H9 (cell line): ENCODE measurements around the gene DSTN. TPM values are rescaled to one million over a fixed set of nuclear protein-coding genes. Genes with fewer than 3 reads are reported as not detected.

Experiments used
- DNase-seq: peaks from one replicate; pipeline ENCODE4 v3.0.0-alpha.2; 2017
- H2AFZ ChIP-seq: one replicate; pipeline ENCODE4 v1.6.1; 2013; ENCODE audit warnings: mild to moderate bottlenecking, low read length, control low read depth, moderate library complexity
- H2AK5ac ChIP-seq: 2 replicates; pipeline ENCODE4 v1.6.1; 2013; ENCODE audit warnings: low read length, control low read depth, mixed read lengths; ENCODE audit not compliant: insufficient read length
- H2BK120ac ChIP-seq: one replicate; pipeline ENCODE4 v1.6.1; 2013; ENCODE audit warnings: low read depth, mild to moderate bottlenecking, low read length, control low read depth, inconsistent platforms; ENCODE audit not compliant: poor library complexity, severe bottlenecking
- H2BK12ac ChIP-seq: 2 replicates; pipeline ENCODE4 v1.6.1; 2013; ENCODE audit warnings: low read length, control low read depth, mixed read lengths, low read depth; ENCODE audit not compliant: insufficient read length
- H2BK15ac ChIP-seq: 2 replicates; pipeline ENCODE4 v1.6.1; 2013; ENCODE audit warnings: low read depth, low read length, control low read depth
- H2BK20ac ChIP-seq: one replicate; pipeline ENCODE4 v1.6.1; 2013; ENCODE audit warnings: low read depth, mild to moderate bottlenecking, low read length, control low read depth, inconsistent platforms; ENCODE audit not compliant: poor library complexity, severe bottlenecking
- H2BK5ac ChIP-seq: 2 replicates; pipeline ENCODE4 v1.6.1; 2013; ENCODE audit warnings: low read length, control low read depth, mixed read lengths; ENCODE audit not compliant: insufficient read length
- H3K14ac ChIP-seq: 2 replicates; pipeline ENCODE4 v1.6.1; 2013; ENCODE audit warnings: low read length, control low read depth; ENCODE audit not compliant: insufficient read depth
- H3K18ac ChIP-seq: 2 replicates; pipeline ENCODE4 v1.6.1; 2013; ENCODE audit warnings: low read depth, mild to moderate bottlenecking, mixed read lengths, low read length, control low read depth; ENCODE audit not compliant: insufficient read length
- H3K23ac ChIP-seq: 2 replicates; pipeline ENCODE4 v1.6.1; 2013; ENCODE audit warnings: low read length, control low read depth, mixed read lengths, low read depth; ENCODE audit not compliant: insufficient read length
- H3K23me2 ChIP-seq: 2 replicates; pipeline ENCODE4 v1.6.1; 2013; ENCODE audit warnings: low read depth, mild to moderate bottlenecking, mixed read lengths, low read length, control low read depth; ENCODE audit not compliant: insufficient read length, poor library complexity, severe bottlenecking
- H3K27ac ChIP-seq: 2 replicates; pipeline ENCODE4 v1.5.1; 2013; ENCODE audit warnings: low read length, control low read depth, mixed read lengths, low read depth; ENCODE audit not compliant: insufficient read length
- H3K27me3 ChIP-seq: 2 replicates; pipeline ENCODE4 v1.6.1; 2013; ENCODE audit warnings: low read length, control low read depth, inconsistent platforms; ENCODE audit not compliant: insufficient read depth
- H3K4ac ChIP-seq: 2 replicates; pipeline ENCODE4 v1.6.1; 2013; ENCODE audit warnings: low read depth, mild to moderate bottlenecking, control low read depth, inconsistent platforms, low read length, moderate library complexity
- H3K4me1 ChIP-seq: 2 replicates; pipeline ENCODE4 v1.6.1; 2013; ENCODE audit warnings: low read length, control low read depth, inconsistent platforms; ENCODE audit not compliant: insufficient read depth
- H3K4me2 ChIP-seq: 2 replicates; pipeline ENCODE4 v1.6.1; 2013; ENCODE audit warnings: low read length, control low read depth, mixed read lengths; ENCODE audit not compliant: insufficient read length, insufficient read depth
- H3K56ac ChIP-seq: 2 replicates; pipeline ENCODE4 v1.6.1; 2013; ENCODE audit warnings: low read depth, mild to moderate bottlenecking, mixed read lengths, low read length, control low read depth; ENCODE audit not compliant: insufficient read length
- H3K79me1 ChIP-seq: 2 replicates; pipeline ENCODE4 v1.6.1; 2013; ENCODE audit warnings: low read depth, mild to moderate bottlenecking, moderate library complexity, low read length, control low read depth, inconsistent platforms; ENCODE audit not compliant: insufficient read depth, poor library complexity, severe bottlenecking
- H3K79me2 ChIP-seq: 2 replicates; pipeline ENCODE4 v1.6.1; 2013; ENCODE audit warnings: low read length, control low read depth, inconsistent platforms; ENCODE audit not compliant: insufficient read depth
- H3K9ac ChIP-seq: 2 replicates; pipeline ENCODE4 v1.6.1; 2013; ENCODE audit warnings: low read length, control low read depth, mixed read lengths; ENCODE audit not compliant: insufficient read length; ENCODE audit errors: extremely low read depth
- H3K9me3 ChIP-seq: one replicate; pipeline ENCODE4 v1.6.1; 2013; ENCODE audit warnings: low read depth, low read length, inconsistent platforms; ENCODE audit not compliant: control insufficient read depth
- H3T11ph ChIP-seq: one replicate; pipeline ENCODE4 v1.6.1; 2013; ENCODE audit warnings: mild to moderate bottlenecking, low read length, control low read depth, inconsistent platforms
- H4K20me1 ChIP-seq: one replicate; pipeline ENCODE4 v1.6.1; 2013; ENCODE audit not compliant: control insufficient read depth, insufficient read length, insufficient read depth
- H4K5ac ChIP-seq: 2 replicates; pipeline ENCODE4 v1.6.1; 2013; ENCODE audit warnings: low read depth, mild to moderate bottlenecking, mixed read lengths, low read length, control low read depth; ENCODE audit not compliant: insufficient read length
- H4K8ac ChIP-seq: replicated peaks from 2 replicates; pipeline ENCODE4 v1.6.1; 2013; ENCODE audit warnings: low read length, control low read depth, mixed read lengths, low read depth; ENCODE audit not compliant: insufficient read length
- H4K91ac ChIP-seq: 2 replicates; pipeline ENCODE4 v1.6.1; 2013; ENCODE audit warnings: low read depth, mild to moderate bottlenecking, moderate library complexity, mixed read lengths, low read length, control low read depth; ENCODE audit not compliant: insufficient read length
- H3K27ac Mint-ChIP-seq, 3 experiments: 2 replicates in 2 of 3; 3 replicates in 1 of 3; pipeline ENCODE4 v1.8.0; 2020 to 2021; ENCODE audit warnings: mixed read lengths in 3 of 3, mild to moderate bottlenecking in 1 of 3, moderate library complexity in 1 of 3
- H3K27me3 Mint-ChIP-seq: 2 replicates; pipeline ENCODE4 v1.8.0; 2021; ENCODE audit warnings: low read depth, mild to moderate bottlenecking, moderate library complexity, mixed read lengths
- H3K36me3 Mint-ChIP-seq, 3 experiments: 2 replicates in 2 of 3; 3 replicates in 1 of 3; pipeline ENCODE4 v1.8.0; 2020 to 2021; ENCODE audit warnings: low read depth in 3 of 3, mixed read lengths in 3 of 3; ENCODE audit not compliant: insufficient read depth in 1 of 3
- H3K4me1 Mint-ChIP-seq, 2 experiments: 2 replicates each; pipeline ENCODE4 v1.8.0; 2020; ENCODE audit warnings: mixed read lengths in 2 of 2
- H3K4me3 Mint-ChIP-seq, 2 experiments: 2 replicates in 1 of 2; 3 replicates in 1 of 2; pipeline ENCODE4 v1.8.0; 2020 to 2021; ENCODE audit warnings: mild to moderate bottlenecking in 2 of 2, mixed read lengths in 2 of 2, moderate library complexity in 1 of 2
- H3K9me3 Mint-ChIP-seq, 2 experiments: 2 replicates in 1 of 2; 3 replicates in 1 of 2; pipeline ENCODE4 v1.8.0; 2020; ENCODE audit warnings: mild to moderate bottlenecking in 2 of 2, mixed read lengths in 2 of 2, moderate library complexity in 1 of 2
- WGBS: extraction: QIAGEN DNeasy Blood & Tissue Kit; methylation state at CpG from one replicate; pipeline ENCODE4 v1.1.7; 2013; ENCODE audit warnings: missing lambda C conversion rate, low lambda C conversion rate, mixed read lengths; ENCODE audit not compliant: insufficient read length; ENCODE audit errors: extremely low coverage; 5-methylcytosine and 5-hydroxymethylcytosine counted together
- total RNA-seq: library from RNA; stranded (reverse); gene quantifications from 2 replicates; pipeline ENCODE4 v1.2.1, GENCODE V29; 2021
- TF ChIP-seq, protein P1 (sequence below): fragments of 200-600 bp; sonication (generic); conservative IDR thresholded peaks from 3 replicates; pipeline ENCODE4 v1.8.0; 2021; ENCODE audit warnings: antibody characterized with exemption, mild to moderate bottlenecking

Gene DSTN
- total RNA-seq, 1 experiment from 2014 or later, result 145 TPM

DNA sequence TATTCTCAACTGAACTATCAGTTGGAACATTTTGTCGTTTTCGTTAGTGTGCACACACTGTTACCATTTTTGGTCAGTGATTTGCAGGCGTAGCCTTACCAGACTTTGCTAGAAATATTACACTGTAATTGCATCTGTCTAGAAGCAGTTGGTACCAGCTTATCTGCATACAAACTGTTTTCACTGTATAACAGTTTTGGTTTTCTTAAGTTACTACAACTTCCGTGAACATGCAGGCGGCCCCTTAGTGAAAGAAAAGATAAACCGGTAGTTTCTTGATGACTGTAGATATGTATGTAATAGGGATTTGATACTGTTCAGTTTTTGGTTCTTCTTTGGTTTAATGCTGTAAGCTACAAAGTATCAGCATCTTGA lies 1.3 kb downstream of the DSTN start:
- H3K9ac ChIP-seq, result no peak overlapping the region
- no peak overlapping the region for H4K5ac ChIP-seq
- H2AK5ac ChIP-seq, result no peak overlapping the region
- no peaks in the 10 kb centered on the region for H3K27me3 ChIP-seq
- no peak overlapping the region for H4K8ac ChIP-seq
- no peak overlapping the region for H3K4ac ChIP-seq
- Mint-ChIP-seq H3K4me1 (peaks cover 58 to 62% of the 10 kb centered on the region in 2 experiments), H3K27me3 (no peaks in the 10 kb centered on the region), H3K4me3 (peak overlapping the region; percentile 89 to 91), H3K9me3 (0 out of 5 replicates have a peak, but pooled peaks cover 0 to 2% of the 10 kb centered on the region in 2 experiments), H3K27ac (peak overlapping the region in 1 of 3 experiments; percentile 84; a peak in 1 of 7 replicates), H3K36me3 (peaks cover 2 to 6% (median 2%) of the 10 kb centered on the region in 3 experiments; a peak in 2 of 7 replicates)
- H3K4me2 ChIP-seq, result peak overlapping the region; percentile 95
- H2BK5ac ChIP-seq, result no peak overlapping the region
- H3K14ac ChIP-seq, result no peak overlapping the region
- DNase-seq, result no peak
- no peak overlapping the region for H3T11ph ChIP-seq
- H2BK12ac ChIP-seq, result no peak overlapping the region
- H2BK20ac ChIP-seq, result no peak overlapping the region
- no CpG with 5 or more reads among the region's 6 CpGs for WGBS
- H3K79me1 ChIP-seq, result no peaks in the 10 kb centered on the region
- H3K23me2 ChIP-seq, result peaks cover 12% of the 10 kb centered on the region
- H4K91ac ChIP-seq, result no peak overlapping the region
- H3K9me3 ChIP-seq, result no peaks in the 10 kb centered on the region
- TF ChIP-seq, protein P1, sequence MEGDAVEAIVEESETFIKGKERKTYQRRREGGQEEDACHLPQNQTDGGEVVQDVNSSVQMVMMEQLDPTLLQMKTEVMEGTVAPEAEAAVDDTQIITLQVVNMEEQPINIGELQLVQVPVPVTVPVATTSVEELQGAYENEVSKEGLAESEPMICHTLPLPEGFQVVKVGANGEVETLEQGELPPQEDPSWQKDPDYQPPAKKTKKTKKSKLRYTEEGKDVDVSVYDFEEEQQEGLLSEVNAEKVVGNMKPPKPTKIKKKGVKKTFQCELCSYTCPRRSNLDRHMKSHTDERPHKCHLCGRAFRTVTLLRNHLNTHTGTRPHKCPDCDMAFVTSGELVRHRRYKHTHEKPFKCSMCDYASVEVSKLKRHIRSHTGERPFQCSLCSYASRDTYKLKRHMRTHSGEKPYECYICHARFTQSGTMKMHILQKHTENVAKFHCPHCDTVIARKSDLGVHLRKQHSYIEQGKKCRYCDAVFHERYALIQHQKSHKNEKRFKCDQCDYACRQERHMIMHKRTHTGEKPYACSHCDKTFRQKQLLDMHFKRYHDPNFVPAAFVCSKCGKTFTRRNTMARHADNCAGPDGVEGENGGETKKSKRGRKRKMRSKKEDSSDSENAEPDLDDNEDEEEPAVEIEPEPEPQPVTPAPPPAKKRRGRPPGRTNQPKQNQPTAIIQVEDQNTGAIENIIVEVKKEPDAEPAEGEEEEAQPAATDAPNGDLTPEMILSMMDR, result no peak
- H2BK120ac ChIP-seq, result no peak overlapping the region
- H3K27ac ChIP-seq, result no peak overlapping the region
- H2AFZ ChIP-seq, result no peak overlapping the region
- no peak overlapping the region for H3K23ac ChIP-seq
- H3K79me2 ChIP-seq, result peaks cover 16% of the 10 kb centered on the region; the same call in 1 of the 2 replicates
- H2BK15ac ChIP-seq, result no peak overlapping the region
- peaks cover 19% of the 10 kb centered on the region for H3K4me1 ChIP-seq
- H3K18ac ChIP-seq, result no peak overlapping the region
- H3K56ac ChIP-seq, result no peak overlapping the region
- no peaks in the 10 kb centered on the region for H4K20me1 ChIP-seq
